LNCAP (cell line): ENCODE measurements around the gene TSG101.

Source experiments
- TF ChIP-seq, protein P1 (sequence below): fragments of 450-650 bp; IDR thresholded peaks from 2 replicates; pipeline ENCODE4 v1.5.1; 2017; ENCODE audit warnings: mild to moderate bottlenecking

The TSG101 gene

DNA sequence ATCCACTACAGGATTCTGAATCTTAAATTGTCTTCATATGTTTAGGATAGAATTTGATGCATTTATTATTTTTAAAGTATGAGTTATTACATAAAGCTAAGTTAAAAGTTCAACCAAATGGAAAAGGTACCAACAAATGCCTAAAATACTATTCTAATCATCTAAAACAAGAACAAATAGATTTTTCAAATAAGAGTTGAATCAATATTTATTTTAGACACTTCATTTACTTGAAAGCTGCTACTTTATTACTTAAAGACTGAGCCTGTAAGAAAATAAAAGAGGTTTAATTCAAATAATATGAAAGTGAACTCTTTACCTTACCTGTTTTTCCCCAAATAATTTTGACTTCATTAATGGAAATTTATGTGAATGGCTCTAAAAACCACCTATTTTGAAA lies 54.2 kb downstream of the TSG101 start:
- TF ChIP-seq, protein P1, sequence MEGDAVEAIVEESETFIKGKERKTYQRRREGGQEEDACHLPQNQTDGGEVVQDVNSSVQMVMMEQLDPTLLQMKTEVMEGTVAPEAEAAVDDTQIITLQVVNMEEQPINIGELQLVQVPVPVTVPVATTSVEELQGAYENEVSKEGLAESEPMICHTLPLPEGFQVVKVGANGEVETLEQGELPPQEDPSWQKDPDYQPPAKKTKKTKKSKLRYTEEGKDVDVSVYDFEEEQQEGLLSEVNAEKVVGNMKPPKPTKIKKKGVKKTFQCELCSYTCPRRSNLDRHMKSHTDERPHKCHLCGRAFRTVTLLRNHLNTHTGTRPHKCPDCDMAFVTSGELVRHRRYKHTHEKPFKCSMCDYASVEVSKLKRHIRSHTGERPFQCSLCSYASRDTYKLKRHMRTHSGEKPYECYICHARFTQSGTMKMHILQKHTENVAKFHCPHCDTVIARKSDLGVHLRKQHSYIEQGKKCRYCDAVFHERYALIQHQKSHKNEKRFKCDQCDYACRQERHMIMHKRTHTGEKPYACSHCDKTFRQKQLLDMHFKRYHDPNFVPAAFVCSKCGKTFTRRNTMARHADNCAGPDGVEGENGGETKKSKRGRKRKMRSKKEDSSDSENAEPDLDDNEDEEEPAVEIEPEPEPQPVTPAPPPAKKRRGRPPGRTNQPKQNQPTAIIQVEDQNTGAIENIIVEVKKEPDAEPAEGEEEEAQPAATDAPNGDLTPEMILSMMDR: no peak

- TF ChIP-seq, protein P1: no peak
Measured at GRCh38 chr11:18471995-18472394, 54.7 kb downstream of the TSG101 start.

DNA sequence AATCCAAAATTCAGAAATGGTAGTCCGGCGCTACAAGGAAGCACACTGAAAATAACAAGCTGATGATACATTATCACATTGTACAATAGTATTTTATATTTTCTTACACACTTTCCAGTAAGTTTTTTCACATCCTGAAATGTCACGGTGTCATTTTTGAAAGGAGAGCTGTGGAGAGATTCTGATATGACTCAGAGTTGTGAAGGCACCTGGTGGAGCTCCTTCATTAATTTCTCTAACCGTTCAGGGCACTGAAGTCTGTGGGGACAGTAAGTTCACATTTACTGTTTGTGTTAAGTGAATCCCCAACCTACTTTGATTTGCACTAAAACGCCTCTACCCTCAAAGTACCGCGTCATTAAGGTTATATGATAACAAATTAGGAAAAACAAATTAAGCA lies 57.8 kb downstream of the TSG101 start:
- TF ChIP-seq, protein P1: no peak

- TF ChIP-seq, protein P1: no peak
Measured at GRCh38 chr11:18468059-18468458, 58.7 kb downstream of the TSG101 start.

- TF ChIP-seq, protein P1: no peak
Measured at GRCh38 chr11:18466402-18466801, 60.3 kb downstream of the TSG101 start.

DNA sequence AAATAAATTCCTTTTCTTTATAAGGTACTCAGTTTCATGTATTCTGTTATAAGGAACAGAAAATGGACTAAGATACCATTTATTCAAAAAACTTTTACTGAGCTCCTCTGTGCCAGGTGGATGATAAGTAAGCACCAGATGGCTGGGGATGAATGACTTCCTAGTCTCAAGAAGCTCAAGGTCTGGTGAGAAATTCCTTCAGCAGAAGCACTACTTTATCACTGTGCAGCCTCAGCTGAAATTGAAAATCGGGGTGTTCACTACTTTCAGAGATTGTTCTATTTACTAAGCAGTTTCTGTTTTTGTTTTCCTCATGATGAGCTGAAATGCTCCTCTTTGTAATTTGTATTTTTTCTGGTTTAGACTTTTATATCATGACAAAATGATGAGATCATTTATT lies 63.3 kb downstream of the TSG101 start:
- TF ChIP-seq, protein P1: no peak

- TF ChIP-seq, protein P1: no peak
Measured at GRCh38 chr11:18461909-18462308, 64.8 kb downstream of the TSG101 start.

DNA sequence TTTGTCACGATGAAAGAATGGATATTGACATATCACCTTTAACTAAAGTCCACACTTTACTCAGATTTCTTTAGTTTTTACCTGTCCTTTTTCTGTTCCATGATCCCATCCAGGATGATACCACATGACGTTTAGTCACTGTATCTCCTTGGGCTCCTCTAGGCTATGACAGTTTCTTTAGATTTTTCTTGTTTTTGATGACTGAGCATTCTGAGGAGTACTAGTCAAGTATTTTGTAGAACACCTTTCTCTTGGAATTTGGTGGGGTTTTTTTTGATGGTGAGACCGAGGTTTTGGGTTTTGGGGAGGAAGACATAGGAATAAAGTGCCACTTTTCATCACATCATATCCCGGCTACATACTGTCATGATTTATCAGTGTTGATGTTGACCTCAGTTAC lies 67.1 kb downstream of the TSG101 start:
- TF ChIP-seq, protein P1: no peak
